Suppressor macrophage (primary cell): ENCODE results near the gene PFKFB2.
"Not testable (repeated sequence)": the region's sequence is repeated elsewhere in the genome, so short reads cannot be mapped to it uniquely, and the experiment has no call there.

Experiments
- DNase-seq, 4 experiments: peaks; one replicate each; pipeline ENCODE4 v3.0.0-alpha.2; 2020 to 2022

The PFKFB2 gene

DNA sequence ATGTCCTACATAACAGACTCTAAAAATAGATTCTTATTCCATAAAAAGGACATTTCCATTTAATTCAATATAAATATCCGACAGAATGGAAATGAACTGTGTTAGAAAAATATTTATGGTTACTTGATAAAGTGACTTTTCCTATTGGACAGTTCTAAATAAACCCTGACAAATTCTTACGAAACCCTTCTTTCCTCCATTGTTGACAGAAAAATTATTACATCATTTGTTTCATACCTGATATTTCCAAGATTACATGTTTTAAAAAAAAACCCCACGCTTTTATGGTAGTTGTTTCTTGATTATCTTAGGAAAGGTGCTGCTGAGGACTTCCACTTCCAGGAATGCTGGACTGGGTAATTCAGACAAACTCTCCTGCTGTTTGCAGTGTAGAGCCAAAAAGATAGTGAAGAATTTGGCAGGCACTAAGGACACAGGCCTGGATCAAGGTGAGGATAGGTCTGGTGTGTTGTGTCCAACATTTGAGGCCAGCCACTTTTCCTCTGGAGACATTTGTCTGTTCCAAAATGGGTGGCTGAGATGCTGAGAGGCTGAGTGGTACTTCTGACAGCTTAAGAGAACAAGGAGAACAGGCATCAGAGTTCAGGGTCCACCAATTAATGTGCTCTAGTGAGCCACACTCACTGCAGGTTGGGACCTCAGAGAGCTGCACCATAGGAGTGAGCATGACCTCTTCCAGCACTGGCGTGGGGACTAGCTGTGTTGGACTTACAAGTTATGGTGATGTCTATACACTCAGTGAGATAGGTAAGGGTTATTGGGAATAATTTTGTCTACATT lies 13.5 kb upstream of the PFKFB2 start:
- no peak for DNase-seq

- no peak for DNase-seq
These were observed 12.9 kb upstream of the PFKFB2 start for GRCh38 chr1:207040181-207040533.

DNA sequence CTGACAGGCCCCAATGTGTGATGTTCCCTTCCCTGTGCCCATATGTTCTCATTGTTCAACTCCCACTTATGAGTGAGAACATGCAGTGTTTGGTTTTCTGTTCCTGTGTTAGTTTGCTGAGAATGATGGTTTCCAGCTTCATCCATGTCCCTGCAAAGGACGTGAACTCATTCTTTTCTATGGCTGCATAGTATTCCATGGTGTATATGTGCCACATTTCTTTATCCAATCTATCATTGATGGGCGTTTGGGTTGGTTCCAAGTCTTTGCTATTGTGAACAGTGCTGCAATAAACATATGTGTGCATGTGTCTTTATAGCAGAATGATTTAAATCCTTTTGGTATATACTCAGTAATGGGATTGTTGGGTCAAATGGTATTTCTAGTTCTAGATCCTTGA lies 11.7 kb upstream of the PFKFB2 start:
- not testable (repeated sequence) for DNase-seq

GRCh38 chr1:207045453-207045852 lies 7.6 kb upstream of the PFKFB2 start:
- DNase-seq, result no peak

- DNase-seq, result no peak
These were observed 5.6 kb upstream of the PFKFB2 start for GRCh38 chr1:207047505-207047904.

GRCh38 chr1:207048041-207048440 lies 5.0 kb upstream of the PFKFB2 start:
- DNase-seq, result no peak

DNA sequence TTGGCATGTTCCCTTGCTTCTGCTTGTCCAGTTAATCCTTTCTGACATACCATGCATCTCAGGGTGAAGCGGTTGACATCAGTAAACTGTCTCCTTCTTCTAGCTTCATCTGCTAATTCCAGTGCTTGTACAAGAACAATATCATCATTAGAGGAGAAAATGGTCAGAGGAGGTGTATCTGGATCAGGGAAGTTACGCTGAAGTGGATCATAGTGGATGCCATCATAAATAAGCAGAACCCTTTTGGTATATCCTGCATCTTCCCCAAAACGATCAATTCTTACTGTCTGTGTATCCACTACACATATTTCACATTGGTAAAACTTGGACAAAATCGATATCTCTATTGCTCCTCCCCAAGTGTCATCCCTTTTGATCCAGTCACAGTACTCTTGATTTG lies 4.0 kb upstream of the PFKFB2 start:
- DNase-seq, result no peak

- DNase-seq, result no peak
These were observed 3.6 kb upstream of the PFKFB2 start for GRCh38 chr1:207049514-207049913.

GRCh38 chr1:207049974-207050391 lies 3.1 kb upstream of the PFKFB2 start:
- peak; percentile 52 to 76 (median 70) for DNase-seq

DNA sequence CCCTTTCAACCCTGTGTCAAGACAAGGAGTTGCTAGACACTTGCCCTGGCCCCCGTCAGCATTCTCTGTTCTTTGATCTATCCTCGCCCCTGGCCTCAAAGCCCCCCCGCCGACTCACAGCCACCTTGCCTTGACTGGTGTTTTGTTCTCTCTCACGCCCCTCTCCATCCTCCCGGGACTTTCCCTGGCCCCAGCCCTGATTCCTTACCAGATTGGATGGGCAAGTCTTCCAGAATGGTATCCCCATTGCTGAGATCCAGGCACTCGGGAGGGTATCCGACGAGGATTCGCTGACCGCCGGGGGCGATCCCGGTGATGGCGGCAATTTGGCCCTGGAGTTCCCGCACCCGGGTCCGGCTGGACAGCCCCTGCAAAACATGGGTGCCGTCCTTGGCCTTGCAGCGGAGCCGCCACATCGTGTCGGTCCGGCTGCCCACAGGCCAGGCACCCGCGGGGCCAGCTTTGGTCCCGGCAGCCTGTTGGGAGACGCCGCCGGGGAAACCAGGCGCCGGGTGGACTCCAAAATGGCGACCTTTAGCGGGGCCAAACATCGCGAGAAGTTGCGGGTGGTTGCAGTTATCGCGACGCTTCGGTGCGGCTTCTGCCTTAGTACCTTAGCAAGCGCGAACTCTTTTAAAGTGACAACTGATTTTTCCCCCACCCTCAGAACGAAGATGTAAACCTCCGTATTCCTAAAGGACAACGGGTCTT lies 2.4 kb upstream of the PFKFB2 start:
- peak; percentile 95 to 98 (median 96) for DNase-seq

- DNase-seq, result no peak
These were observed 1.7 kb upstream of the PFKFB2 start, which contains the start of gene YOD1 for GRCh38 chr1:207051191-207051943. Gene YOD1 (minus strand): TSS chr1:207051208. CDS start chr1:207051030, 178 bp downstream.

DNA sequence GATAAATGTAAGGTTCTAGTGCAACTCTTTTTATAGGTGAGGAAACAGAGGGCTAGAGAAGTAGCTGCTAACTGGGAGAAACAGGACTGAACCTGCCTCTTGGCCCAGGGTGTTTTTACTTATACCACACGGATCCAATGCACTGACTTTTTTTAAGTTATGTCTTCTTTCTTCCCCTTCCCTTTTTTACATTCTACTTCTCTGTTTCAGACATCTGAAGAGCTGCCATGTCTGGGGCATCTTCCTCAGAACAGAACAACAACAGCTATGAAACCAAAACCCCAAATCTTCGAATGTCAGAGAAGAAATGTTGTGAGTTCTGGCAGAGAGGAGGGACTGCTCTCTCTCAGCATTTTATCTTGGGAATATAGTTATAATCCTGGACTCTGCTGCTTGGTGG lies 1.4 kb downstream of the PFKFB2 start:
- DNase-seq, result peak; percentile 12 to 64 (median 34)

DNA sequence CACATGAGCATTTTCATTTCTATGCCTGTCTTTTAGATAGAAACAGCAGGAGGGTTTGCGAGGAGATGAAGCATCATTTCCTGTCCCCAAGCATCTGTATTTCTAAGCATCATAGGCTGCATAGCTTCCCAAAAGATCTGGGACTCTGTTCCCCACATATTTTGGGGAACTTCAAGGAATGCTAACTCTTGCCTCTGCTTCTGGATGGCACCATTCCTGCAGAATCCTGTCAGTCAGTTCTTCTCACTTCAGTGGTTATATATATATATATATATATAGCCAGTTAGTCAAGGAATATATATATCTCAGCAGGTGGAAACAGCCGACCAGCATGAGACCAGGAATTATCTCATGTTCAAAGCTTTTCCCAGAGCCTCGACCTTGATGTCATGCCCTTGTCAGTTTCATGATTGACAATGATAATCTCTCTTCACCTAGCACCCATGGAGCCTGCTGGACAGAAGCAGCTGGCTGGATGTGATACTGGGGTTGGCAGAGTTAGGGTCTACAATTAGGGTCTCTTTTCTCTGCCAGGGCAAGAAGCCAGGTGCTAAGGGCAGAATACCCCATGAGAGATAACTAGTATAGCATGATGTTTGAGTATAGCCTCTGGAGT lies 2.4 kb downstream of the PFKFB2 start:
- DNase-seq, result no peak

- no peak for DNase-seq
These were observed 3.6 kb downstream of the PFKFB2 start for GRCh38 chr1:207056673-207057072.

DNA sequence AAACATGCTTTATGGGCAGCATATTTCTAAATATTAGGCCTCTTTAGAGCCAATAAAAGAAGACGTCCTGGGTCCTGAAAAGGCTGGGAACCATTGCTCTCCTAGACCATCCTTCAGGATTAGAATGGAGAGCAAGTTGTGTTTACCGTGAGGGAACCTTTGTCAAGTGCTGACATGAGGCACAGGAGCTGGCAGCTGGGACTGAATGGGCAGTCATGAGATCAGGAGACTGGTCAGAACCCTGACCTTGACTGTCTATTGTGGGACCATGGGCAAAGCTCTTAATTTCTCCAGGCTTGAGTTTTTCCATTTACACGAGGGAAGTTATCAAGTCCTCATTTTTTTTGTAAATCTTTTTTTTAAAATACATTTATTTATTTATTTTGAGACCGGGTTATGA lies 5.2 kb downstream of the PFKFB2 start:
- DNase-seq, result no peak

GRCh38 chr1:207058878-207059867 lies 6.1 kb downstream of the PFKFB2 start:
- no peak for DNase-seq

DNA sequence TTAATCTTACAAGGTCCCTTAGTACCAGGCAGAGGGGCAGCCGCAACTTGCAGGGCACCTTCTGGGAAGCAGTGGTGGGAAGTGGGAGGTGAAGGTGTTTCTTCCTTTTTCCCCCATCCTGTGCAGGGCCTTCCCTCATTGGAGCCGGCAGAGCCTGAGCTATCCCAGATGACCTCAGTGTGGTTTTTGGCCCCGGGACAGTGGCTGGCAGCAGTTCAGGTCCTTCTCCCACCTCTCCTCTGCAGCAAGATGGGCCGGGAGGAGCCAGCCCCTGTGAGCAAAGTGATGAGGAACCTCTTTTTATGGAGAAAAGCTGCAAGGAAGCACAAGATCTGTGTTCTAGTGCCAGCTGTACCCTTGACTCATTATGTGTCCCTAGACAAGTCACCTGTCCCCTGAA lies 6.8 kb downstream of the PFKFB2 start:
- no peak for DNase-seq

DNA sequence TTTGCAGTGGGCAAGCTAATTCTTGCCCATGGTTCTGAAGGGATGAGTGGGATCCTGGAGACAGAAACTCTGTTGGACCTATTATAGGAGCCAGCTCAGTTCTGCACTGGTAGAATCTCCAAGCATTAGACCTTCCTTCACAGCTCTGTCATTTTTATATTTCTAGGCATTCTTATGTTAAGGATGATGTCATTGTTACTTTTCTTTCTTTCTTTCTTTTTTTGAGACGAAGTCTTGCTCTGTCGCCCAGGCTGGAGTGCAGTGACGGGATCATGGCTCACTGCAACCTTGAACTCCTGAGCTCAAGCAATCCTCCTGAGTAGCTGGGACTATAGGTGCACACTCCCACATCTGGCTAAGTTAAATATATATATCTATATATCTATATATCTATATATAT lies 7.5 kb downstream of the PFKFB2 start:
- no peak for DNase-seq

DNA sequence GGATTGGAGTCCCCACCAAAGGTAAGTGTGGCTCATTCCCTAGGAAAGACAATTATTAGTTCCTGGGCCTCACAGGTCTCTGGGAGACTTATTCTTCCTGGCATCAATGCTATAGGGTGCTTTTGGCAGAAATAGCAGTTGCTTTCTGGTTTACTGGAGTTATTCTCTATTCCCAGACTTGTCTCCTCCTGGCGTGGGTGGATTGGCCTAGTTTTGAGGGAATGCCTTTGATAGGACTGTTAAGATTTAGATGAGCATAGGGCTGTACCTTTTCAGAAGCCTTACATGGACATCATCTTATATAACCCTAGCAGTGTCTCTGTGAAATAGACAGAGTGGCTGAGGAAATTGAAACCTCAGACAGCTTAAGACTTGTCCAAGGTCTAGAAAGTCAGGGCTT lies 9.0 kb downstream of the PFKFB2 start:
- DNase-seq, result no peak

DNA sequence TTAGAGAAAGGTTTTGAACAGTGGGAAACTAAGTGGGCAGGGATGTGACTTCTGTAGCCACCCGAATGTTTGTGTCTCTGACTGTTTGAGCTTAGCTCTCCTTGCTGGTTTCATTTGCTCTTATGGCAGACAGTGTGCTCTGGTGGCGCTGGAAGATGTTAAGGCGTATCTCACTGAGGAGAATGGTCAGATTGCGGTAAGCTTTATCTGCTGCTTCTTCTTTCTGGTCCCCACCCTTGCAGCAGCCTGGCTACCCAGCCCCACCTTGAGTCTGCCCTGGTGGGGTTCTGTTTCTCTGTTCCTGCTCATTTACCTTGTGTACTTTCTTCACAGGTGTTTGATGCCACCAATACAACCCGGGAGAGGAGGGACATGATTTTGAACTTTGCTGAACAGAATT lies 9.9 kb downstream of the PFKFB2 start:
- DNase-seq, result no peak

- DNase-seq, result no peak
These were observed 11.5 kb downstream of the PFKFB2 start for GRCh38 chr1:207064561-207064960.

DNA sequence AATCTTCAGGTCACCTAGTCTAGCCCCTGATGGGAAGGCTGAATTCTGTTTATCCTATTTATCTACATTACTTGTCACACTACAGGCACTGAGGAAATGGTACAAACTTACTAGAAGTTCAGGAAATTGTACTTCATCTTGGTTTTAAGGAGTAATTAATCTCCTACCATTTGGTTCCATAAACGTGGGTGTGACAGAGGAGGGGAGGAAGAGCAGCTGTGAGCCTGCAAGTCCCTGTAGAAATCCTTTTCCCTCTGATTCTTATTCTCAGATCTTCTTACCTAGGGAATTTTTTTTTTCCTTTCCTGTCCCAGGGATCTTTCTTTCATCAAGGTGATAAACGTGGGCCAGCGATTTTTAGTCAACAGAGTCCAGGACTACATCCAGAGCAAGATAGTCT lies 14.1 kb downstream of the PFKFB2 start:
- no peak for DNase-seq
